Ovary (tissue), 3 donors: Measurements from ENCODE around the gene DSCAM.

ENCODE experiments used
- CTCF ChIP-seq, 3 donors: fragments of 450-650 bp in 2 of 3; fragments of 200-600 bp in 1 of 3; IDR thresholded peaks; one replicate each; pipeline versions ENCODE4 v1.5.1 to v1.8.0; 2016 to 2022; ENCODE audit warnings: antibody characterized with exemption in 3 of 3, mild to moderate bottlenecking in 1 of 3
- EP300 ChIP-seq: sonication (generic); formaldehyde crosslinking; IDR thresholded peaks from one replicate; pipeline ENCODE4 v1.6.1; 2017; ENCODE audit warnings: antibody characterized with exemption
- POLR2A ChIP-seq: fragments of 450-650 bp; IDR thresholded peaks from one replicate; pipeline ENCODE4 v1.6.1; 2017; ENCODE audit warnings: antibody characterized with exemption, mild to moderate bottlenecking, moderate library complexity
- donor health status: DM: no; HTN: no; CAD: no.

GRCh38 chr21:40688106-40688864 is 158.7 kb downstream of the DSCAM start:
- no peak for TF ChIP-seq POLR2A
- TF ChIP-seq CTCF (IDR thresholded peaks at IDR 0.05): no peak
- no peak for TF ChIP-seq EP300
